K562 (cell line): Measurements from ENCODE around the gene BRSK1. TPM values are rescaled to one million over a fixed set of nuclear protein-coding genes. Genes with fewer than 3 reads are reported as not detected.

Source experiments
- ATAC-seq: fragments of 200-7000 bp; cut with Tn5 transposase; 3 replicates; pipeline ENCODE4 v1.9.1; 2020; ENCODE audit warnings: moderate library complexity
- BruUV-seq: library from RNA; stranded (reverse); fragments of 400-500 nt; replicated peaks from 2 replicates; lab custom pipeline; 2021; lab: Mats Ljungman, UMichigan
- CTCF ChIA-PET: fragments of 300-600 bp; formaldehyde crosslinking; extraction: SDS; loops from one replicate; lab custom pipeline; 2021; ENCODE audit warnings: low intra/inter-chr PET ratio; lab: Yijun Ruan, JAX
- POLR2A ChIA-PET: fragments of 300-600, 350-650 bp; sonication (Branson Sonifier 250); formaldehyde crosslinking; extraction: SDS; loops from one replicate; lab custom pipeline; 2021; ENCODE audit warnings: antibody characterized with exemption, inconsistent platforms; lab: Yijun Ruan, JAX
- DNase-seq, 4 experiments: peaks; one replicate each; pipeline versions ENCODE4 v3.0.0 to v3.0.0-alpha.2; 2011 to 2018; ENCODE audit warnings: low spot score in 3 of 4, mixed read lengths in 3 of 4; ENCODE audit errors: extremely low read depth in 1 of 4
- FAIRE-seq: peaks from 2 replicates; lab custom pipeline; 2011; peaks lifted over from hg19 to GRCh38; lab: Jason Lieb, UNC
- H2AFZ ChIP-seq: 2 replicates; pipeline ENCODE4 v1.6.0; 2011; ENCODE audit warnings: low read depth, low read length, control low read depth, inconsistent platforms
- H3K27ac ChIP-seq: fragments of 200-600 bp; 3 replicates; pipeline ENCODE4 v1.8.0; 2011; ENCODE audit warnings: low read depth, mild to moderate bottlenecking, control low read depth, inconsistent platforms, low read length, moderate library complexity, mixed read lengths; ENCODE audit errors: extremely low read depth
- H3K27me3 ChIP-seq, 2 experiments: fragments of 300-600 bp in 1 of 2; 2 replicates in 1 of 2; 3 replicates in 1 of 2; pipeline versions ENCODE4 v1.6.0 to v1.8.0; 2011; ENCODE audit warnings: inconsistent platforms in 2 of 2, low read length in 2 of 2, mild to moderate bottlenecking in 1 of 2, mixed read lengths in 1 of 2, moderate library complexity in 1 of 2; ENCODE audit not compliant: control insufficient read depth in 2 of 2, insufficient read depth in 2 of 2
- H3K36me3 ChIP-seq: fragments of 300-600 bp; 3 replicates; pipeline ENCODE4 v1.8.0; 2011; ENCODE audit warnings: mild to moderate bottlenecking, low read length, inconsistent platforms; ENCODE audit not compliant: control insufficient read depth, insufficient read depth
- H3K4me1 ChIP-seq, 2 experiments: fragments of 200-600 bp in 1 of 2; replicated peaks in 1 of 2; 2 replicates in 1 of 2; 3 replicates in 1 of 2; pipeline versions ENCODE4 v1.5.1 to v1.8.0; 2011; ENCODE audit warnings: inconsistent platforms in 2 of 2, low read length in 2 of 2, mild to moderate bottlenecking in 1 of 2, mixed read lengths in 1 of 2, moderate library complexity in 1 of 2; ENCODE audit not compliant: control insufficient read depth in 2 of 2, insufficient read depth in 2 of 2
- H3K4me2 ChIP-seq: 2 replicates; pipeline ENCODE4 v1.6.1; 2011; ENCODE audit warnings: low read length, control low read depth, inconsistent platforms, mixed read lengths; ENCODE audit not compliant: insufficient read depth
- H3K4me3 ChIP-seq: fragments of 200-600 bp; sonication (generic), shearing (Covaris generic); 2 replicates; pipeline ENCODE4 v1.5.1; 2016; ENCODE audit warnings: control low read depth, inconsistent platforms
- H3K79me2 ChIP-seq: fragments of 200-600 bp; 3 replicates; pipeline ENCODE4 v1.8.0; 2011; ENCODE audit warnings: low read length, inconsistent platforms; ENCODE audit not compliant: control insufficient read depth, insufficient read depth
- H3K9ac ChIP-seq, 2 experiments: 2 replicates each; pipeline versions ENCODE4 v1.6.0 to v1.6.1; 2011; ENCODE audit warnings: low read depth in 2 of 2, low read length in 2 of 2, control low read depth in 1 of 2, inconsistent platforms in 1 of 2, mild to moderate bottlenecking in 1 of 2, mixed read lengths in 1 of 2; ENCODE audit not compliant: insufficient read depth in 1 of 2
- H3K9me1 ChIP-seq: one replicate; pipeline ENCODE4 v1.6.0; 2011; ENCODE audit warnings: inconsistent platforms, mild to moderate bottlenecking, low read length, moderate library complexity; ENCODE audit not compliant: control insufficient read depth, insufficient read depth
- H3K9me3 ChIP-seq: replicated peaks from 2 replicates; pipeline ENCODE4 v1.5.1; 2011; ENCODE audit warnings: low read depth, low read length, inconsistent platforms; ENCODE audit not compliant: control insufficient read depth, insufficient read depth
- H4K20me1 ChIP-seq: replicated peaks from 2 replicates; pipeline ENCODE4 v1.6.1; 2011; ENCODE audit warnings: low read length, inconsistent platforms, mixed read lengths; ENCODE audit not compliant: control insufficient read depth, insufficient read depth
- ADNP ChIP-seq: fragments of 200-800 bp; sonication (Bioruptor generic); IDR thresholded peaks from 2 replicates; pipeline ENCODE4 v1.6.1; 2016; ENCODE audit warnings: missing genetic modification characterization, missing compliant biosample characterization
- BRCA1 ChIP-seq, 2 experiments: fragments of 450-650 bp in 1 of 2; sonication (generic) in 1 of 2; formaldehyde crosslinking in 1 of 2; IDR thresholded peaks; 2 replicates each; pipeline versions ENCODE4 v1.5.0 to v1.6.1; 2017 to 2020; ENCODE audit warnings: mild to moderate bottlenecking in 1 of 2, missing genetic modification reagents in 1 of 2
- CTBP1 ChIP-seq: fragments of 450-650 bp; IDR thresholded peaks from 2 replicates; pipeline ENCODE4 v1.6.1; 2016; ENCODE audit warnings: borderline replicate concordance
- LCOR ChIP-seq: sonication (generic); formaldehyde crosslinking; IDR thresholded peaks from 2 replicates; pipeline ENCODE4 v1.8.0; 2022; ENCODE audit warnings: mild to moderate bottlenecking, missing genetic modification reagents
- POLR2AphosphoS2 ChIP-seq: IDR thresholded peaks from 2 replicates; pipeline ENCODE4 v1.6.1; 2012; ENCODE audit warnings: low read length, improper control_type of control experiment
- RBFOX2 ChIP-seq: fragments of 200-400 bp; formaldehyde crosslinking; IDR thresholded peaks from 2 replicates; pipeline ENCODE4 v1.6.1; 2017; ENCODE audit warnings: low read depth, mild to moderate bottlenecking, low read length, moderate library complexity
- WGBS: fragments of 100-300 bp; shearing (Covaris generic); methylation state at CpG from one replicate; pipeline ENCODE4 v1.1.6; 2016; ENCODE audit warnings: low coverage, mixed read lengths; ENCODE audit not compliant: insufficient coverage; ENCODE audit errors: missing lambda C conversion rate; 5-methylcytosine and 5-hydroxymethylcytosine counted together
- in situ Hi-C: fragments of 300-500 bp; cut with MboI; formaldehyde crosslinking; loops from 4 replicates; pipeline ENCODE4 v1.15.0; 2018; ENCODE audit warnings: inconsistent platforms, mixed read lengths
- intact Hi-C: fragments of 100-400 bp; cut with micrococcal nuclease; formaldehyde crosslinking; loops from 2 replicates; pipeline ENCODE4 v1.14.2; 2022
- polyA plus RNA-seq, 8 experiments: library from polyadenylated mRNA; depleted of rRNA in 4 of 8; stranded (reverse) in 5 of 8; unstranded in 3 of 8; fragments of >200 nt; fragmentation: Nextera tagmentation in 2 of 8; fragmentation: Illumina TruSeq in 1 of 8; extraction: Ambion mirVana in 2 of 8; extraction: Trizol in 1 of 8; gene quantifications; 2 replicates each; pipeline versions ENCODE4 v1.2.1 to v1.2.3, GENCODE V29; 2011 to 2014; ENCODE audit warnings: inconsistent platforms in 1 of 8, missing spikeins in 1 of 8
- total RNA-seq, 7 experiments: library from RNA; depleted of rRNA in 6 of 7; stranded (reverse); fragments of >200 nt in 6 of 7; fragmentation: Illumina TruSeq in 2 of 7; extraction: Trizol in 2 of 7; gene quantifications; 2 replicates each; pipeline versions ENCODE4 v1.2.1 to v1.2.3, GENCODE V29; 2011 to 2021; ENCODE audit warnings: low replicate concordance in 1 of 7
- TF ChIP-seq, protein P1 (sequence below), 2 experiments: IDR thresholded peaks; 2 replicates each; pipeline ENCODE4 v1.6.1; 2011; ENCODE audit warnings: borderline replicate concordance in 1 of 2, control low read depth in 1 of 2, low read depth in 1 of 2, low read length in 1 of 2, mild to moderate bottlenecking in 1 of 2, mixed read lengths in 1 of 2, moderate library complexity in 1 of 2; ENCODE audit not compliant: insufficient read depth in 1 of 2, insufficient read length in 1 of 2, poor library complexity in 1 of 2, severe bottlenecking in 1 of 2; ENCODE audit errors: extremely low read depth in 1 of 2

BRSK1 gene
- total and polyA plus RNA-seq, 9 of the 15 experiments (the other 6 are each of a cell fraction or from before 2014, with no cell fraction given) = 1.7 to 9.3 (median 3.8) TPM; not detected in 2

DNA sequence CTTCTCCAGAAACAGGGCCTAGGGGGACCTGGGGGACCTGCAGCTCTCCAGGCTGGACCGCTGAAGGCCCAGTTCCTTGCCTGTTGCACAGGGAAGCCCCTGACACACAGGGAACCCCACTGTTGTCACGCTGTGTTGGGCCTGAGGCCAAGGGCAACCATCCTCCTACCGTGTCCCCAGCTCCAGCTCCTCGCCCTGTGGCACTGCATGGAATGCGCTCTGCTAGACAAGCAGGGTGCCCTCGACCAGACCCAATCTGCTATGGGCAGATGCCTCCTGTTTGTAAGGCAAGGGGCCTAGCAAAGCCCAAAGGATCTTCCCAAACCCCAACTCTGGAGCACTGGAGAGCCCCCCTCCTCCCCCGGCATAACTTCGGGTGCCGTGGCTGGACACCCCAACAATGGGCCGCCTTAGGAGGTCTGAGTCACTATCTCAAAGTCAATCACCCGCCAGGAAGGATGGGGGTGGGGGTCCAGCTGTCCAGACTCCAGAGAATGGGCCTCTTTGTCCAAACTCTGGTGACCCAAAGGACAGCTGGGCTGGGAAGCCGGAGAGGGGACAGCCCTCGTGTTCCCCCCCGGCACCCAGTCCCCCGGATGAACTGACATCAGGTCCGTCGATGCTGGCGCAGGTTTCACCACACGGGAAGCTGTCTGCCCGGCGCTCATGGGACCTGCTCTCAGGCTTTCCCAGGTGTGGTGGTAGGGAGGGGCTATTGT, 3.7 kb downstream of the BRSK1 start:
- 78% methylated on average over 18 of the region's 21 CpGs for WGBS
- ChIA-PET CTCF (no interaction called here), POLR2A (interaction anchor here (0.6 to 2.7 kb wide), 6 partner anchors 16 to 118 kb away, joined by 3 to 12 read pairs (median 3); no protein-coding TSS in a partner anchor)
- Histone ChIP-seq H3K36me3 (no peaks in the 10 kb centered on the region), H3K27ac (no peak overlapping the region), H3K4me3 (no peak overlapping the region), H4K20me1 (no peaks in the 10 kb centered on the region), H3K9me1 (no peaks in the 10 kb centered on the region), H3K27me3 (no peaks in the 10 kb centered on the region), H3K9ac (peak overlapping the region in 1 of 2 experiments; percentile 68; a peak in 1 of 4 replicates), H3K4me2 (no peak overlapping the region), H3K9me3 (no peaks in the 10 kb centered on the region), H3K79me2 (no peaks in the 10 kb centered on the region; the same call in 2 of the 3 replicates)
- no peak for ATAC-seq
- FAIRE-seq = no peak
- BruUV-seq = no TSS peak
- TF ChIP-seq BRCA1 (IDR thresholded peaks at IDR 0.05) (no peak), BRCA1 (CRISPR knock-in tag; IDR thresholded peaks at IDR 0.05) (no peak), CTBP1 (no peak), LCOR (CRISPR knock-in tag) (no peak), ADNP (tag) (no peak), RBFOX2 (peak; percentile 17; the same call in 1 of the 2 replicates), POLR2AphosphoS2 (no peak)
- TF ChIP-seq, protein P1, sequence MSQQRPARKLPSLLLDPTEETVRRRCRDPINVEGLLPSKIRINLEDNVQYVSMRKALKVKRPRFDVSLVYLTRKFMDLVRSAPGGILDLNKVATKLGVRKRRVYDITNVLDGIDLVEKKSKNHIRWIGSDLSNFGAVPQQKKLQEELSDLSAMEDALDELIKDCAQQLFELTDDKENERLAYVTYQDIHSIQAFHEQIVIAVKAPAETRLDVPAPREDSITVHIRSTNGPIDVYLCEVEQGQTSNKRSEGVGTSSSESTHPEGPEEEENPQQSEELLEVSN (IDR thresholded peaks at IDR 0.05; ENCODE audit: borderline replicate concordance in 1 of 2, extremely low read depth in 1 of 2, insufficient read depth in 1 of 2, insufficient read length in 1 of 2, low read depth in 1 of 2, low read length in 1 of 2, poor library complexity in 1 of 2, severe bottlenecking in 1 of 2) = no peak
- TF ChIP-seq, all 486 proteins: peak for 1
- Histone ChIP-seq H3K4me1 (peaks cover 4 to 36% of the 10 kb centered on the region in 2 experiments; a peak in 4 of 5 replicates), H2AFZ (no peak overlapping the region)
- in situ Hi-C loops = loop anchor here (10.0 kb wide), 1 partner anchor 337 kb away; the partner anchor contains the start of gene ZNF784
- intact Hi-C loops = no loop called here
- no peak for DNase-seq
